ENCODE data around the gene CERCAM.
"Not testable (repeated sequence)": the region's sequence is repeated elsewhere in the genome, so short reads cannot be mapped to it uniquely, and the experiment has no call there.

The CERCAM gene

GRCh38 chr9:128416014-128416413, 4.6 kb upstream of the CERCAM start:
- DNase-seq (ENCODE audit: low read depth in 4 of 4, low spot score in 1 of 4), result no peak

- DNase-seq (ENCODE audit: low read depth in 4 of 4, low spot score in 1 of 4), result no peak
These were observed 4.1 kb upstream of the CERCAM start for GRCh38 chr9:128416432-128417019.

- DNase-seq (ENCODE audit: low read depth in 4 of 4, low spot score in 1 of 4), result no peak
These were observed 1.4 kb upstream of the CERCAM start for GRCh38 chr9:128419061-128419925.

GRCh38 chr9:128420060-128420650, 502 bp upstream of the CERCAM start:
- DNase-seq (ENCODE audit: low read depth in 4 of 4, low spot score in 1 of 4), result peak in 3 of 4 experiments; percentile 39 to 66 (median 48)

GRCh38 chr9:128421482-128421996, 882 bp downstream of the CERCAM start:
- DNase-seq (ENCODE audit: low read depth in 4 of 4, low spot score in 1 of 4), result no peak

GRCh38 chr9:128422022-128422782, 1.5 kb downstream of the CERCAM start:
- not testable (repeated sequence) for DNase-seq (ENCODE audit: low read depth in 4 of 4, low spot score in 1 of 4)

GRCh38 chr9:128422783-128423150, 2.1 kb downstream of the CERCAM start:
- no peak for DNase-seq (ENCODE audit: low read depth in 4 of 4, low spot score in 1 of 4)

- DNase-seq (ENCODE audit: low read depth in 4 of 4, low spot score in 1 of 4), result not testable (repeated sequence)
These were observed 2.7 kb downstream of the CERCAM start for GRCh38 chr9:128423356-128423755.

GRCh38 chr9:128424268-128424780, 3.7 kb downstream of the CERCAM start:
- no peak for DNase-seq (ENCODE audit: low read depth in 4 of 4, low spot score in 1 of 4)

- DNase-seq (ENCODE audit: low read depth in 4 of 4, low spot score in 1 of 4), result no peak
These were observed 8.2 kb downstream of the CERCAM start for GRCh38 chr9:128428644-128429512.

- DNase-seq (ENCODE audit: low read depth in 4 of 4, low spot score in 1 of 4), result no peak
These were observed 8.9 kb downstream of the CERCAM start for GRCh38 chr9:128429513-128430086.

GRCh38 chr9:128431207-128431606, 10.6 kb downstream of the CERCAM start:
- no peak for DNase-seq (ENCODE audit: low read depth in 4 of 4, low spot score in 1 of 4)

- DNase-seq (ENCODE audit: low read depth in 4 of 4, low spot score in 1 of 4), result no peak
These were observed 13.7 kb downstream of the CERCAM start for GRCh38 chr9:128434340-128434739.

GRCh38 chr9:128435611-128436010, 15.0 kb downstream of the CERCAM start:
- no peak for DNase-seq (ENCODE audit: low read depth in 4 of 4, low spot score in 1 of 4)

GRCh38 chr9:128438343-128439109, 17.9 kb downstream of the CERCAM start:
- DNase-seq (ENCODE audit: low read depth in 4 of 4, low spot score in 1 of 4), result peak; percentile 76 to 84 (median 80)

- DNase-seq (ENCODE audit: low read depth in 4 of 4, low spot score in 1 of 4), result no peak
These were observed 18.6 kb downstream of the CERCAM start for GRCh38 chr9:128439273-128439672.

GRCh38 chr9:128442150-128442549, 21.5 kb downstream of the CERCAM start:
- no peak for DNase-seq (ENCODE audit: low read depth in 4 of 4, low spot score in 1 of 4)

- DNase-seq (ENCODE audit: low read depth in 4 of 4, low spot score in 1 of 4), result not testable (repeated sequence)
These were observed 25.8 kb downstream of the CERCAM start for GRCh38 chr9:128446505-128446904.

- no peak for DNase-seq (ENCODE audit: low read depth in 4 of 4, low spot score in 1 of 4)
These were observed 28.1 kb downstream of the CERCAM start for GRCh38 chr9:128448746-128449145.

All from stimulated activated CD4-positive, alpha-beta T cell treated with anti-CD3 and anti-CD28 coated beads, Interleukin-1b, Interleukin-23, amount 100 ng/mL, for 24 hours (primary cell).